AML-193 (cell line): ENCODE measurements around the gene BBS9.

ENCODE experiments used
- DNase-seq, 2 experiments: peaks; one replicate each; lab custom pipeline; 2025; lab: John Stamatoyannopoulos, UW

Gene BBS9

DNA sequence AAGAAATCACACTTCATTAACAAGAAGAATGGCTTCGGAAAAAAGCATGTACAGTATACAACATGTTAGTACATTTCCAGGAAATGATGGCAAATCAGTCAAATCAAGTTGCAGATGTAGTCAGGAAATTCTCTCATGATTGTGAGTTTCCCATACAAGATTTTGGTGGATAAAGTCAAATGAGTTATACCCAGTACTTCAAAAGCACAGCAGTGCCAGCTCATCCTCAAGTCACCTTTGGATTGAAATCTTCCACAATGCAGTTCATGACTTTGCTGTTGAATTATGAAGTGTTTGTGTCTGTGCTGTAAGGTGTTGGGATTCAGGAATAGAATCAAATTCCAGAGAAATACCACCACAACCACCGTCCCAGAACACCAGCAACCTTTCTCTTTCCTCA lies 474.7 kb downstream of the BBS9 start:
- DNase-seq: no peak

- DNase-seq: no peak
Observed at GRCh38 chr7:33610918-33611317, 481.6 kb downstream of the BBS9 start.

DNA sequence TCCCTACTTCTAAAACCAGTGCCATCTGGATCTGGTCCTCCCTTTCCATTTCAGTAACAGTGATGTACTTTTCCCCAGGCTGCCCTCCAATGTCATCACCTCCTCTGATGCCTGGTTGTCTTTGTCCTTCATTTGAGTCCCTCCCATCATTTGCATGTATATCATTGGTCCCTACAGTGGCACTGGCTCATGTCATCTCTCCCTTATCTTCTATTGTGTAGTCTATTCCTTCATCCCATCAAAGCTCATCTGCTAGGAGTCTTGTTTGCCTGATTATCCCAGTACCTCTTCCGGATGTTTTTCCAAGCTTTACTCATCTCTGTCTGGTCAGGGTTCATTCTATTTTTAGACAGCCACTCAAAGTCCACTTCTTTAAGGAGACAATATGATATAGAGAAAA lies 483.1 kb downstream of the BBS9 start:
- no peak for DNase-seq

DNA sequence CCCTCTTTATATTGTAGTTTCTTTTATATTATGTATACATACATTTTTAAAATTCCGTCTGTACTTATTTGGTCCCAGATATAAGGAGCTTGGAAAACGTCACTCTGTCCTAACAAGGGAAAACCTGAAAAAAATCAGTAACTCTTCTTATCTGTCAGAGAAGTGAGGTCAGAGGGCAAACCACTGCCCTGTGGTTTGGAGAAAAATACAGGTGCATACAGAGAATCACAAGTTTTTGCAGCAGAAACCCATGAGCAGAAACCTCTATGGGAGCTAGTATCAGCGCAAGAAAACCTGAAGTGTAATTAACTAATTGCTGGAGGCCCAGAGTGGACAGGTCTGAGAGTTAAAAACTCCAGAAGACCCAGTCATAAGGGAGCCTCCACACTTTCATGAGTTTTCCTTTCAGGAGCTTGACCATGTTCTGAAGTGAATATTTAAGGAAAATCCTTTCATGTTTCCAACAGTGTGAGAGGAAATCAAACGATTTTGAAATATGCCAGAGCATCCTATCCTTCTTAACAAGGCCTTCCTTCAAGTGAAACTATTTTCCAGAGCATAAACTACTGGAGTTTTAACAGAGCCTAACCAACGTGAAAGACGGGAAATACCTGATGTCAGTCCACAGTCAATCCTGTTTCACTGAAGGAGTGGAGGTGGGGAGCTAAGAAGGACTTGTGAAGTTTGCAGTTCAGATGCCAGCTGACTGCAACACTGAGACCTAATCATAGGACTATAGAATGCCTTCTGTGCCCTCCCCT lies 485.2 kb downstream of the BBS9 start:
- DNase-seq: no peak

DNA sequence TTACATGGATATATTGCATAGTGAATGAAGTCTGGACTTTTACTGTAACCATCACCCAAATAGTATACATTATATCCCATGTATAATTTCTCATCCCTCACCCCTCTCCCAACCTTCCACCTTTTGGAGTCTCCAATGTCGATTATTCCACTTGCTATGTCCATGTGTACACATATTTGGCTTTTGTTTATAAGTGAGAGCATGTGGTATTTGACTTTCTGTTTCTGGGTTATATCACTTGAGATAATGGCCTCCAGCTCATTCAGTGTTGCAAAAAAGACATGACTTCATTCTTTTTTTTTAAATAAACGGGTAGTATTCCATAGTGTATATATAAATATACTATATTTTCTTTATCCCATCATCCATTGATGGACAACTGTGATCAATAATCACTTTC lies 487.4 kb downstream of the BBS9 start:
- DNase-seq: no peak

- no peak for DNase-seq
Observed at GRCh38 chr7:33619264-33619663, 489.9 kb downstream of the BBS9 start.

- no peak for DNase-seq
Observed at GRCh38 chr7:33623267-33623666, 493.9 kb downstream of the BBS9 start.

GRCh38 chr7:33624215-33624614 lies 494.9 kb downstream of the BBS9 start:
- no peak for DNase-seq

GRCh38 chr7:33626869-33627268 lies 497.5 kb downstream of the BBS9 start:
- no peak for DNase-seq

GRCh38 chr7:33627741-33628140 lies 498.4 kb downstream of the BBS9 start:
- DNase-seq: no peak

DNA sequence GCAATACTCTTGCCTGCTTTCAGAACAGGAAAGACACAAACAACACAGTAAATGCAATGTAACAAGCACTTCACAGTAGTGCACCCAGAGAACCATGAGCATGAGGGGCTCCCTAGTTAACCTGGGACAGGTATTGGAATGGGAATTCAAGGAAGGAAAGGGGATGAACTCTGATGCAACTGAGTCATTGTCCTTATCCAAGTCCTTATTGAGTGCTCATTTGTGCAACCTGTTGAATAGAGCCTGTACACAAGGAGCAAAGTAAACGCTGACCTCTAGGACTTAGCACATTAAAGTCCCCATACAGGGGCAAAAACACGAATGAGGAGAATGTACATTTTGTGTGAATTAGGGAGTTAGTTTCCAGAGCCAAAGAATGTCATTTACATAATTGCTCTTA lies 499.5 kb downstream of the BBS9 start:
- no peak for DNase-seq

DNA sequence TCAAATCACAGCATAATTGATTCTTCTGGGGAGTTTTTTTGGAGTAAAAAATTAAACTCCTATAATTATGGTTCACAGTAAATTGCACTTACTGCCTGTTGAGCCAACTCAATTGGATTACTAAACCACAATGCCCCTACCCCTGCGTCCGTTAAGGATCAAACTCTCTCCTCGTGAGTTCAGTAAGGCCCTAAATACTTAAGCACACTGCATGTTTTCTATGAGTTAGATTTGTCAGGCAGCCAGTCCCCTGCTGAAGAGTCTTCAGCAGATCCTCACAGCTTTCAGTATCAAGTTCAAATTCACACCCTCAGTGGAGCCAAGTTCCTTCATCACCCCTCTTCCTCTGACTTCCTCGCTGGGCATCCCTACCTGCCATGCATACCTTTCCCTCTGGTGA lies 501.0 kb downstream of the BBS9 start:
- no peak for DNase-seq

GRCh38 chr7:33632322-33632721 lies 503.0 kb downstream of the BBS9 start:
- DNase-seq: no peak

- DNase-seq: no peak
Observed at GRCh38 chr7:33632840-33633525, 503.6 kb downstream of the BBS9 start.

DNA sequence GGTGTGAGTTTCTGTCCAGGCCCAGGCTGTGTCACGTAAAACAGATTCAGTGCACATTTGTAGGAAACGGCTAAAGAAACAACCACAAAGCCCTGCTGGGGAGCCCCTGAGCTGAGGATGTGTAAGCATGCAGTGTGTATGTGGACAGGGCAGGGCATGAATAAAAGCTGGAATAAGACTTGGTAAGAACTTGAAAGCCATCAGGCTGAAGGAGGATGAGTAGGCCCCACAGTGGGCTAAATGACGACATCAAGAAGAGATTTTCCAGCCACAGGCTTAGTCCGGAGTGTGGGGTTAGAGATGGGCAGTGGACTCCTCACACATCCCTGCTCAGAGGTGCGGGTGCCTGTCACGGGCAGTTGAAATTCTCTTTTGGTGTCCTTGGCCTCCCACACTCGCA lies 505.2 kb downstream of the BBS9 start:
- no peak for DNase-seq

- no peak for DNase-seq
Observed at GRCh38 chr7:33636359-33636758, 507.0 kb downstream of the BBS9 start.

DNA sequence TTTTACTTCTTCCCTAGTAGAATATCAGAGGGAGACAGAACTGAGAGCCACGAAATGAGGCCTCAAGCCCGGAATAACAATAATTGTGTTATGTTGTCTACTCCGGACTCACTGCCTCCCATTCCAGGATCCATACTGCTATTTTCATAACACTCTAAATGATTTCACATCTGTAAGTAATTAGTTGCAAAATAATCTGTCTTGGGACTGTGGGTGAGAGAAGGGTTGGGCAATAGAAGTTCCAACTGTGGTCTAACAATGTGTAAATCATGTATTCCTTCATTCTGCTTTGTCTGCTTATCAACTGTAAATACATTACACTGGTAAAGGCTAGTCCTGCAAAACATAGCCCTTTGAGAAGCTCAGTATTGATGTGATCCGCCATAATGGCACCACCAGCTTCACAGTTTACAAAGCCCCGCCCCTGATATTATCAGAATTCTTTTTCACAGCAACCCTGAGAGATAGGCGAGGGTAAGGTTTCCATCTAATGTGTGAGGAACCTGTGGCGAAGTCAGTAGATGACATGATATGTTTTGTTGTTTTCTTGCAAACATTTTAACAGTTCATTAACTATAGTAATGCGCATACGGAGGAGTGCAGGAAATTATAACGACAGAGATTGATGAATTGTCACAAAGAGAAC lies 510.3 kb downstream of the BBS9 start:
- DNase-seq: peak in 1 of 2 experiments; percentile 1

- DNase-seq: no peak
Observed at GRCh38 chr7:33640741-33641140, 511.4 kb downstream of the BBS9 start.

- DNase-seq: no peak
Observed at GRCh38 chr7:33642312-33642711, 512.9 kb downstream of the BBS9 start.

DNA sequence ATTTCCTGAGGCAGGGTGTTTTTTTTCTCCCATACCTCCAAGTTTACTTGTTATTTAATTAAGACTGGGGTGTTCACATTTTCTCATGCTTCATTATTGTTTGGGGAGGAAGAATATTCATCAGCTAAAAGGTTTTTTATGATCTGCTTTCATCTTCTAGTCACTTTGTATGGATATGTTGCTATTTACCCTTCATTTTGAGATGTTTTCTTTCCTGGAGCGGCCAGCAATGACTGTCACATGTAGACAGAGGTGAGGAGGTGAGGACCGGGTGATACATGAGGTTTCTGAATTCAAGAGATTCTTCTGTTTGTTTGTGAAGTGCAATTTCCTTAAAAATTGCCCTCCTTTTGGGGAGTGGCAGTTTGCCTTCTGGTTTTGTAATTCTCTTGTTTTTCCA lies 514.2 kb downstream of the BBS9 start:
- DNase-seq: no peak

- no peak for DNase-seq
Observed at GRCh38 chr7:33644489-33644888, 515.1 kb downstream of the BBS9 start.

DNA sequence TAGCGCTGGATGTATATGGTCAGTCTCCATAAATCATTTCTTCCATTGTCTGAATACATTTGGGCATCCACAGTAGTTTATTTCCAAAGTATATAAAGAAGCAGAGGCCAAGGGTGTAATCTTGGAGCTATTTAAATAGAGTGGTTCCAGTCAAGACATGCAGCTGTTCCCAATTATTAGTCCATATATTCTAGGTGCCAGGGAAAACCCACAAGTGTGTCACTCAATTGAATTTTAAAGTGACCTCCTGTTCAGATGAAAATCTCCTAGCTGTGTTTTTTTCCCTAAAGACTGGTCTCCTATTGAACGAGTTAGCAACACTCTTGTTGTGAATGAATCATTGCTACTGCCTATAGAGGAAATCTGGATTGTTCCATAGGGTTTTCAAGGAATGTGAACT lies 515.7 kb downstream of the BBS9 start:
- DNase-seq: no peak

DNA sequence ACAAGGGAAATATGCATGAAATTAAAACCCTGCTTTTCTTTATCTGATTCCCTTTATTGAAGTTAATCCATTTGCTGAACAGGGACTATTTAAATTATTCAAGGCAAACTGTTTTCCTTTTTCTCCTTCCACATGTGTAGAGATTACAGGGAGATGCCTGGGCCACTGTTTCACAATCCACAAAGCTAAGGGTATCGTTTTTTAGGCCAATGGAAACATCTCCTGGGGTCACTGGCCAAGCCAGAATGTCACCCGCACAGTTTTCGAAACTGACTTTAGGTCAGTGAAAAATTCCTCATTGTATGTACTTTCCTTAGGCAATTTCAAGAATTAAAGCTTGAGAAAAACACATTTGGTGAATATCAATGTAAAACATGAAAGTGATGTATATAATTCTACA lies 516.8 kb downstream of the BBS9 start:
- DNase-seq: no peak
